Activated CD8-positive, alpha-beta memory T cell treated with anti-CD3 and anti-CD28 coated beads, Interleukin-2, amount 10 ng/mL, durations not matched to agents 7 days and 5 days (primary cell): ENCODE data around the gene COPZ1. TPM values are rescaled to one million over a fixed set of nuclear protein-coding genes. Genes with fewer than 3 reads are reported as not detected.

Source experiments
- ATAC-seq: fragments of 150-1000 bp; cut with Tn5 transposase; one replicate; pipeline ENCODE4 v1.10.0; 2021; ENCODE audit warnings: moderate library complexity
- CTCF ChIA-PET: fragments of 350-600 bp; sonication (Branson Sonifier 250); formaldehyde crosslinking; loops from one replicate; lab custom pipeline; 2021; ENCODE audit warnings: antibody characterized with exemption; lab: Charles Lee
- DNase-seq: peaks from one replicate; pipeline ENCODE4 v3.0.0-alpha.2; 2020
- H3K27ac Mint-ChIP-seq: one replicate; pipeline ENCODE4 v1.8.0; 2021; ENCODE audit warnings: mild to moderate bottlenecking, mixed read lengths
- H3K27me3 Mint-ChIP-seq: one replicate; pipeline ENCODE4 v1.8.0; 2021; ENCODE audit warnings: mixed read lengths
- H3K36me3 Mint-ChIP-seq: one replicate; pipeline ENCODE4 v1.8.0; 2021; ENCODE audit warnings: mild to moderate bottlenecking, mixed read lengths
- H3K4me1 Mint-ChIP-seq: one replicate; pipeline ENCODE4 v1.8.0; 2021; ENCODE audit warnings: mixed read lengths
- H3K4me3 Mint-ChIP-seq: one replicate; pipeline ENCODE4 v1.8.0; 2021; ENCODE audit warnings: mild to moderate bottlenecking, moderate library complexity, mixed read lengths
- H3K9me3 Mint-ChIP-seq: one replicate; pipeline ENCODE4 v1.8.0; 2022; ENCODE audit warnings: low read depth, mixed read lengths
- total RNA-seq, 2 experiments: library from RNA; stranded (reverse); gene quantifications; one replicate each; pipeline ENCODE4 v1.2.3, GENCODE V29; 2021

The COPZ1 gene
- total RNA-seq, 2 experiments from 2014 or later: 90.8 to 104 TPM

DNA sequence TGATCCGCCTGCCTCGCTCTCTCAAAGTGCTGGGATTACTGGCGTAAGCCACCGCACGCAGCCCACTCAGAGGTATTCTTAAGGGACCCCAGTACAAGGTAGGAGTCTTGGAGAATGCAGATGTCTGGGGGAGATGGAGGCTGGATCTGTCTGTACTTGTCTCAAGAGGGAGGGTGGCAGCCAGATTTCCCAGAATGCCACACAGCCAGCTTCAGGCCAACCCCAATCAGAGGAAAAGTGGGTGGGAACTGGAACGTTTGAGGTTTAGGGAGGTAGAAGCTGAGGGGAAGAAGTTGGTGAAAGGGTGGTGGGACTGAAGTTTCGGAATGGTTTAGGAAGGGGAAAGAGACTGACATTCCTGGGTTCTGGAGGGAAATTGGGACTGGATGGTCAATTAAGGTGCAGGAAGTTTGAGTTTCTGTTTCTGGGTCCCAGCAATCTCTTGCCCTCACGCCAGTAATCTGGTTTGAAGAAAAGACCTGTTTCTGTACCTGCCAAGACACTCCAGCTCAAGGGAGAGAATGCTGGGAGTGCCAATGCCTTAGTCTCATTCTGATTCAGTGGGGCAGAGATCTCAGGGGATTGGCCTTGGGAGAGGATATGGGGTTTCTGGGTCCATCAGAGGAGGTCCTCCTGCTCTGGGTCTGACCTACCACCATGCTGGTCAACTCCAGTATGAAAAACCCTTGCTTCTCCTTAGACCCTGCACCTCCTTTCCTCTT, 67.7 kb downstream of the COPZ1 start:
- no peaks in the 10 kb centered on the region for H3K27me3 Mint-ChIP-seq
- H3K9me3 Mint-ChIP-seq: no peaks in the 10 kb centered on the region
- CTCF ChIA-PET: interaction anchor here (1.0 to 5.1 kb wide), 11 partner anchors 10 to 178 kb away, joined by 3 to 38 read pairs (median 4); partner anchors contain the start of gene COPZ1
- DNase-seq (no peak), ATAC-seq (no peak)
- peaks cover 29% of the 10 kb centered on the region for H3K4me1 Mint-ChIP-seq
- peaks cover 10% of the 10 kb centered on the region for H3K36me3 Mint-ChIP-seq
- H3K4me3 Mint-ChIP-seq: no peak overlapping the region
- H3K27ac Mint-ChIP-seq: no peak overlapping the region

DNA sequence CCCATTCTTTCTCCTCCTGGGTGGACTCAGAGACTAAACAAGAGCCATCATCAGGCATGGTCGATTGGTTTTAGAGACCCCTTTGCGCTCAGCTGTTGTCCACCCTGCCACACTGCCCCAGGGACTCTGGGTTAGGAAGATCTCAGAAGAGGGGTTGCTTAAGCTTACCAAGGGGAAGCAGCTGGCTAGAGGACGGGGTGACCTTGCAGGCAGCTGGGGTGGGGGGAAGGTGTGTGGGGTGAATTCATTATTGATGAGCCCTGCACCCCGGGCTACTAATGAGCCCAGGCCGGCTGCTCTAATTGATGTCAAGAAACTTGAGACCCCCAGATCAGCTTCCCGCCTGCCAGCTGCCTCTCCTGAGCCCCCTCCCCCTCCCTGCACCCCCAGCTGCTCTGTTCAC, 68.3 kb downstream of the COPZ1 start:
- no peak for DNase-seq
- Mint-ChIP-seq H3K9me3 (no peaks in the 10 kb centered on the region), H3K4me3 (no peak overlapping the region), H3K36me3 (peaks cover 15% of the 10 kb centered on the region), H3K4me1 (peaks cover 34% of the 10 kb centered on the region), H3K27me3 (no peaks in the 10 kb centered on the region), H3K27ac (no peak overlapping the region)
- no peak for ATAC-seq
- CTCF ChIA-PET: interaction anchor here (1.0 to 5.1 kb wide), 7 partner anchors 10 to 178 kb away, joined by 3 to 38 read pairs (median 5); no protein-coding TSS in a partner anchor

DNA sequence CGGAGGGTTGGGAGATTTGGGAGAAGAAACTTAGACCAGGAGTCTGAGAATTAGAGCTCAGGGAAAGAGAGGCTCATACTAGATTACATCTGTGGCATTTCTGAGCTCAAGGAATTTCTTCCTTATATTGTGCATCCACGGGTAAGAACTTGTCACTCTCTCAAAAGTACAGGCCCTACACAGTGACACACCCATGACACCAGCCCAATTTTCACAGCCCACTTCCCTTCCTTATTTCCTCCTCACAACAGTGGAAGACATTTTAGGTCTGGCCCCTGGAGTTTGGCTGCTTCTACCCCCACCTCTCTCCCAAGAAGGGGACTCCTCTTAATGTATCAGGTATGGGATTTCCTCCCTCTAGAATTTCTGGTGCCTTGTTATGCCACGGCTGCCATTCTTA, 68.8 kb downstream of the COPZ1 start:
- CTCF ChIA-PET: interaction anchor here (1.0 to 5.1 kb wide), 6 partner anchors 10 to 100 kb away, joined by 3 to 38 read pairs (median 10); no protein-coding TSS in a partner anchor
- Mint-ChIP-seq H3K9me3 (no peaks in the 10 kb centered on the region), H3K4me3 (no peak overlapping the region), H3K4me1 (peaks cover 37% of the 10 kb centered on the region), H3K27ac (peak overlapping the region; percentile 11), H3K27me3 (no peaks in the 10 kb centered on the region), H3K36me3 (peaks cover 18% of the 10 kb centered on the region)
- no peak for ATAC-seq
- no peak for DNase-seq

DNA sequence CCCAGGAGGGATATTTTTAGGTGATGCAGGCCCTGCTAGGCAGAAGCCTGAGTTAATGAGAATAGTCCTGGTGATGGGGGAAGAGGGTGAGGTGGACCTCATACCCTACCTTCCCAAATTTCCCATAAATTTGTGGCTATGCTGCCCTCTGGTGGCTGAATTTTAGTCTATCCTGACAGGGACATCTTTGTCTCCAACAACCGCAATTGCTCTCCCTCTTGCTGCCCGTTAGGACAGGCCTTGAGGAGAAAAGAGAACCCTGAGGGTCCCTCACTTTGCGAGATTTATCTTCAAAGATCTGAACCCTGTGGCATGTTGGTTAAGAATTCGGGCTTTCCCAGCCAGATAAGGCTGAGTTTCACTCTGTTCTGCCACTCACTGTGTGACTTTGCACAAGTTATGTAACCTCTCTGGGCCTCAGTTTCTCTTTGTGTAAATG, 69.4 kb downstream of the COPZ1 start:
- DNase-seq: no peak
- Mint-ChIP-seq H3K4me3 (no peak overlapping the region), H3K27me3 (no peaks in the 10 kb centered on the region), H3K36me3 (peaks cover 21% of the 10 kb centered on the region), H3K4me1 (peaks cover 39% of the 10 kb centered on the region), H3K27ac (no peak overlapping the region), H3K9me3 (no peaks in the 10 kb centered on the region)
- ATAC-seq: peak; percentile 8
- CTCF ChIA-PET: interaction anchor here (1.3 to 5.1 kb wide), 3 partner anchors 12 to 45 kb away, joined by 4 to 38 read pairs (median 27); no protein-coding TSS in a partner anchor

DNA sequence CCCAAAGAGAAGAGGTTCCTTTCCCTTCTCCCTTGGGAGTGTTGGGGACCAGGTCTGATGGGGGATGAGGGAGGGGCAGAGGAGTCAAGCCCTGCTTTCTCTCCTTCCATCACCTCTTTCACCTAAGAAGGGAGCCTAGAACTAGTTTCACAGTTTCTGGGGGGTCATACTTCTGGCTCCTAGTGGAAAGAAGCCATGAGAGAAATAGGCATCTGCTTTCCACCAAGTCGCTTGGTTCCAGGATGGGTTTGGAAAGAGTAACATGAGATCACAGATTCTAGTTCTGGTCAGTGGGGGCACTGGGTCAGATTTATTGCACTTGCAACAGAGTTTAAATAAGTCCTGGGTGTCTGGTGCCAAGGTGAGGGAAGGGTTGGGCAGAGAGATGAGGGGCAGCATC, 70.1 kb downstream of the COPZ1 start:
- CTCF ChIA-PET: interaction anchor here (1.3 to 12.3 kb wide), 4 partner anchors 13 to 44 kb away, joined by 5 to 705 read pairs (median 180); partner anchors contain the start of genes ITGA5 and ZNF385A
- H3K27me3 Mint-ChIP-seq: no peaks in the 10 kb centered on the region
- DNase-seq: no peak
- no peak overlapping the region for H3K4me3 Mint-ChIP-seq
- H3K27ac Mint-ChIP-seq: no peak overlapping the region
- H3K36me3 Mint-ChIP-seq: peaks cover 22% of the 10 kb centered on the region
- peaks cover 37% of the 10 kb centered on the region for H3K4me1 Mint-ChIP-seq
- no peak for ATAC-seq
- no peaks in the 10 kb centered on the region for H3K9me3 Mint-ChIP-seq

DNA sequence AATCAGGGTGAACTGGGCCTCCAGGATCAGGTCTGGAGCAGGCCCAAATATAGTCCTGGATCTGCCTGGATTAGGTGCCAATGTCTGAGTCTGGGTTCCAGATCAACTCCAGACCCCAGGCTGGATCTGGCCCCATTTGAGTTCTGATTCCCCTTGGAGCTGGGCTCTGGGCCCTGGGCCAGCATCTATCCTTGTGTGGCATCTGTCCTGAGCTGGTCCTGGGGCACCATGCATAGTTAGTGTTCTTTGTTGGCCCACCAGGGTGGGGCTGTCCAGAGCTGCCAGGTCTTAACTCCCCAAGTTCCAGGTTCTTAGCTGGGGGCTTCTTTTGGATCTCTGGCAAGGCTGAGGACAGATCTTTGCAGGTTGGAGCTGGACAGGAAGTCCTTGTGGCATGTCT, 70.6 kb downstream of the COPZ1 start:
- Mint-ChIP-seq H3K27ac (no peak overlapping the region), H3K9me3 (no peaks in the 10 kb centered on the region), H3K4me1 (peaks cover 37% of the 10 kb centered on the region), H3K36me3 (peaks cover 23% of the 10 kb centered on the region), H3K4me3 (no peak overlapping the region), H3K27me3 (no peaks in the 10 kb centered on the region)
- ATAC-seq (no peak), DNase-seq (no peak)
- CTCF ChIA-PET: interaction anchor here (0.6 to 12.3 kb wide), 6 partner anchors 13 to 1871 kb away, joined by 3 to 705 read pairs (median 40); partner anchors contain the start of genes COQ10A, ITGA5 and ZNF385A

DNA sequence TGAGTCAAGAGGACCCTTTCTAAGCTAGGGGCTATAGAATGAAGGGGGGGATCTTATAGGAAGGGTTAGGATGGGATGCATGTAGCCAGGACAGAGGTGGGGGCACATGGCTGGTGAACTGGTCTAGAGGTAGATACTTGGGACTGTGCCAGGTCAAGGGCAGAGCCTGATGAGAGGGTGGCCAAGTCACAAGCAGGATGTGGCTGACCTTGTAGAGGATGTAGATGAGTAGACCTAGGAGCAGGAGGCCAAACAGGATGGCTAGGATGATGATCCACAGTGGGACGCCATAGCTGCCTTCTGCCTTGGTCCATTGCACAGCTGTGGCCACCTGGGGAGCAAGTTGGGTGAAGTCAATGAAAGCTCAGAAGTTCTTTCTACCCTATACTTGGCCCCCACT, 72.2 kb downstream of the COPZ1 start:
- Mint-ChIP-seq H3K4me3 (no peak overlapping the region), H3K36me3 (peaks cover 29% of the 10 kb centered on the region), H3K27me3 (no peaks in the 10 kb centered on the region), H3K27ac (peak overlapping the region; percentile 48), H3K9me3 (no peaks in the 10 kb centered on the region), H3K4me1 (peaks cover 33% of the 10 kb centered on the region)
- ATAC-seq (no peak), DNase-seq (no peak)
- CTCF ChIA-PET: interaction anchor here (0.8 to 12.3 kb wide), 5 partner anchors 15 to 103 kb away, joined by 3 to 705 read pairs (median 76); partner anchors contain the start of genes ITGA5 and ZNF385A

DNA sequence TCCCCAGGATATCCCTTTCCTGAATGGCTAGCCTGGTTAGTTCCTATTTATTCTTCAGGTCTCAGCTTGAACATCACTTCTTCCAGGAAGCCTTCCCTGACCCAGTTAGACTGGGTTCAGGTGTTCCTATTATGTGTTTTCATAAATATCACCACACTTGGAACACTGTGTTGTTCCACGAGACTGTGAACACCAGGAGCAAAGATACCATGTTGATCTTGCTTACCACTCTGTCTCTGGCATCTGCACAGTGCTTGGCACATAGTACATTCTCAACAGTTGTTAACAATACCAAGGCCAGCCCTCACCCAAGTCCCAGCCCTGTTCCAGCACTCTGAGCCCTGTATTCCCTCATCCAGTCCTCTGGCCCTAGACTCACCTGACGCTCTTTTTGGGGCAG, 73.3 kb downstream of the COPZ1 start:
- Mint-ChIP-seq H3K36me3 (peaks cover 31% of the 10 kb centered on the region), H3K27ac (no peak overlapping the region), H3K9me3 (no peaks in the 10 kb centered on the region), H3K4me1 (peaks cover 33% of the 10 kb centered on the region), H3K27me3 (no peaks in the 10 kb centered on the region), H3K4me3 (no peak overlapping the region)
- DNase-seq: no peak
- ATAC-seq: no peak
- CTCF ChIA-PET: interaction anchor here (1.4 to 12.3 kb wide), 9 partner anchors 16 to 149 kb away, joined by 3 to 705 read pairs (median 6); partner anchors contain the start of genes ITGA5, NCKAP1L and ZNF385A

DNA sequence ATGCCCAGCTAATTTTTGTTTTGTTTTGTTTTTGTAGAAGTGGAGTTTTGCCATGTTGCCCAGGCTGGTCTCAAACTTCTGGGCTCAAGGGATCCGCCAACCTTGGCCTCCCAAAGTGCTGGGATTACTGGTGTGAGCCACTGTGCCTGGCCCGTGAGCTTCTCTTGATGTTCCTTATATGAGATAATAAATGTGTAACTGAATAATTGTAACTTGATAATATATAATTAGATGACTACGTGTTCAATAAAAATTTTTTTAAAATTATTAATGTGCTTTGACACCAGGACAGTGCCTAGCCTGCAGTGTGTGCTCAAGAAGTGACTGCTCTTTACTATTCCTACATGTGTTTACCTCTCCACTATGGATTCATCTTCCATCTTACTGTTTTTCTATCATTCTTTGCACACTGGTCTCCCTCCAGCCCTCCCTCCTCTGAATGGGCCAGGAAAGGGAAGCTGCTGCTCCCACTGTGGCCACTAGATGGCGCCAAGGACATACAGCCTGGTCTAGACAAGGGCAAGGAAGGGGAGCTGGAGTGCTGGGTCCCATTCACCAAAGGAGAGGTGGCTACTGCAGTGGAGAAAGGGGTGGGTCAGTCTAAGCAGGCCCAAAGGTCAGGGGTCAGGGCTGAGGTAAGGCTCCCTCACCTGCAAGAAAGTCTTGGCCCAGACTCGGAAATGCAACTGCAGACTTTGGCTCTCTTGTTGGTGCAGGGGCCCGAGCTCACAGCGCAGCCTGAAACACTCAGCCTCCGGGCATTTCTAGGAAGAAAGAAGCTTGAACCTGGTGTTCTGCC, 74.3 kb downstream of the COPZ1 start:
- H3K9me3 Mint-ChIP-seq: no peaks in the 10 kb centered on the region

DNA sequence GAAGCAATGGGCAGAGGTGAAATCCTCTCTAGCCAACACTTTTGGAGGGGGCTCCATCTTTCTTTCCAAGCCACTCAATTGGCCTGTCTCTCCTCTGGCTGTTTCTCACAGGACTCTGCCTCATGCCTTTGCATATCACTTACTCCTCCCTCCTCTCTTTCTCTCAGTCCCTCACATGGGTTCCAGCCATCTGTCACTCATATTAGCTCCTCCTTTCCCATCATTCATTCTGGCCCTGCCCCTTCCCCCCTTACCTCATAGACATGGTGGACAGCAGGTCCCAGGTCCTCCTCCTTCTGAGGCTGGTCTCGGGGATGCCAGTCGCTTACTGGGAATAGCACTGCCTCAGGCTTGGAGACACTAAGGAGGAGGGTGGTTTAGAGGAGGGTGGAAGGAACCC, 76.2 kb downstream of the COPZ1 start:
- no peak overlapping the region for H3K27ac Mint-ChIP-seq
- H3K36me3 Mint-ChIP-seq: peaks cover 39% of the 10 kb centered on the region
- CTCF ChIA-PET: interaction anchor here (1.6 to 12.3 kb wide), 5 partner anchors 14 to 134 kb away, joined by 3 to 705 read pairs (median 23); partner anchors contain the start of genes ITGA5 and NCKAP1L
- H3K4me1 Mint-ChIP-seq: peaks cover 26% of the 10 kb centered on the region
- DNase-seq (no peak), ATAC-seq (no peak)
- no peaks in the 10 kb centered on the region for H3K27me3 Mint-ChIP-seq
- H3K9me3 Mint-ChIP-seq: no peaks in the 10 kb centered on the region
- no peak overlapping the region for H3K4me3 Mint-ChIP-seq

More for the DNA sequence above, 74.3 kb downstream of the COPZ1 start:
- peaks cover 33% of the 10 kb centered on the region for H3K36me3 Mint-ChIP-seq
- H3K27ac Mint-ChIP-seq: no peak overlapping the region
- CTCF ChIA-PET: interaction anchor here (0.6 to 12.3 kb wide), 47 partner anchors 9 to 232 kb away, joined by 3 to 705 read pairs (median 4); partner anchors contain the start of genes COPZ1, GTSF1, ITGA5 and NCKAP1L
- H3K4me1 Mint-ChIP-seq: peaks cover 26% of the 10 kb centered on the region
- ATAC-seq (peak; percentile 88), DNase-seq (peak; percentile 90)
- no peaks in the 10 kb centered on the region for H3K27me3 Mint-ChIP-seq
- H3K4me3 Mint-ChIP-seq: no peak overlapping the region
